DMS53 treated with DMSO at 0.1 percent for 48 hours (cell line): Measurements from ENCODE around the gene MTHFSD.

ENCODE experiments used
- DNase-seq: peaks from one replicate; lab custom pipeline; 2025; ENCODE audit not compliant: unreplicated experiment; lab: John Stamatoyannopoulos, UW

Gene MTHFSD

DNA sequence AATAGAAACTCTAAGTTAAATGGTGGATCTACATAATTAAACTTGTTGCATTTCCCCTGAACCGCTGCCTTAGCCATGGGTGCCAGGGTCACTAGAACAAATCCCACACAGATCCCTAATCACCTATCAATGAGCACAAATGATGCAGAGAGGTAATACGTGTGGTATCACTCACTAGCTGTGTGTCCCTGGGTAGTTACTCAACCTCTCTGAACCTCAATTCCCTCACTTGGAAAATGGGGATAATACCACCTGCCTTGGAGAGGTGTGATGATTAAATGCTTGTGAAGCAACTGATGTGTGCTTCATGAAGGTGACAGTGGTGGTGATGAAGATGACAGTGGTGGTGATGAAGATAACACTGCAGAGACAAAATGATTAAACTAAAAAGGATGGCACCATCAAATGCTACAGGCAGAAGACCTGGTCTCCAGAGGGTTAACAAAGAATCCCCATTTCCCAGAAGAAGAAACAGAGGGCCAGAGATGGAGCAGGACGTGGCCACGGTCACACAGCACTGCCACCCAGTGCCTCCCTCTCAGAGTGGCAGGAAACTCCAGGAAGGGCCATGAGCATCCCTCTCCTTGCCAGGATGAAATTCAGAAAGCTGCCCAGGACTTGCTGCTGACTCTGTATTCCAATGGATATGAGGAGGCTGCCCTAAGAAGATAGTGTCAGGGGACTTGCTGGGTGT lies 62.6 kb downstream of the MTHFSD start:
- no peak for DNase-seq

DNA sequence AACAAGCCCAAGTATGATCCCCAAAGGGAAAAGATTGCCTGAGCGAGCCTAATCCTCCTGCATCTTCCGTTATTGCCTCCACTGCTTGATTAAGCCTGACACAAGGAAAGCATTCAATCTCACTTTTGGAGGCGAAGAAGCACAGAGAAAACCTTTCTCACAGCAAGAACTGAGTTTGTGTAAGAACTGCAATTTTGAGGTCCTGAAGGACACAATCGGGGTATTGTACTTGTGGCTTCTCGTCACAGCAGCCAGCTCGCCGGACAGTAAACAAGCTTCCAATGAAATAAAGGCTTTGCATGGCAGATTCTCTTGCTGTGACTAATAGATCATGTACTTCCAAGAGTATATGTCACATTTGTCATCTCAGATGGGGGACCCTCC lies 63.4 kb downstream of the MTHFSD start:
- no peak for DNase-seq

DNA sequence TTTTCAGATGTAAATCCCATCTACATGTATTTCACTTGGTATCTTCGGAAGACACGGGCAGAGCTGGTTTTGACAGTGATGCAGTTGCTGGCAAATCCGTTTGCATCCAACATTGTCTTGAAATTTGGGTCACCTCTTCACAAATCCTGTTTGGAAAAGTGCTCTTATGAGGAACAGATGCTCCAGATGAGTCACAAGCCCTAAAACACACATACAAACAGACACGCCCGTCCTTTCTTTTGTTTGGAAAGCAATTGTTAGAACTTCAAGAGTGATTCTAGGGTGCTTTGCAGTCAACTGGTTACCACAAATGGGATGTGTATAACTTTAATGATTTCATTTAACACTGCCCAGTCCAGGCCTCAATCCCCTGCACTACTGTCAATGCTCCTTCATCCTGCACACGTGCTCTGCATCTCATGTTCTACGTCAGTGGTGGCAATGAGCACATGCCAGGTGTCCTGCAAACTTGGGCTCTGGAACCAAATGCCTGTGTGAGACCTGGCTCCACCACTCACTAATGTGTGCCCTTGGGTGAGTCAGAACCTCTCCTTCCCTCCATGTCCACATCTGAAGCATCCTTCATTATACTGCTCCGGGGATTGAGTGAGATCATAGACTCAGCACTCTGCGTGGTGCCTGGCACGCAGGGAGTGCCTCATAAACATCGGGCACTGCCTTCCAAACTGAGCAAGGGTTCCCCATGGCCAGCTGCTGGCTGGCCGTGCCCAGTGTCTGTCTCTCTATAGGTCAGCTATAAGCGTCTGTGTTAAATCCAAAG lies 64.0 kb downstream of the MTHFSD start:
- DNase-seq: no peak

DNA sequence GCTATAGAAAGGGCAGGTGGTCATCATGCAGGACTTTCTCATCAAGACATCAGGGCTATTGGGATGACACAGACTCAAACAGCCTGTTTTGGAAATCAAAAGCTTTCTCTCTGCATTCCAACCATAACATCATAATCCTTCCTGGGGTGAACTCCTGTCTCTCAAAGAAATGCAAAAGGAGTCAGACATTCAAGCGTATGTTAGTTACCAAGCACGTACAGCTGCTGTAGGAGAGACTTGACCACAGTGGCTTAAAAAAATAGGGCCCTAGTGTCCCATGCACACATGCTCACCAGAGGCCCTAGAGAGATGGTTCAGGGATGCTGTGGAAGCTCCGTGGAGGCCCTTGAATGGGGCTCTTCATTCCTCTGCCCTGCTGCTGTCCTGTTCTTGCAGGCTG lies 69.3 kb downstream of the MTHFSD start:
- DNase-seq: no peak

DNA sequence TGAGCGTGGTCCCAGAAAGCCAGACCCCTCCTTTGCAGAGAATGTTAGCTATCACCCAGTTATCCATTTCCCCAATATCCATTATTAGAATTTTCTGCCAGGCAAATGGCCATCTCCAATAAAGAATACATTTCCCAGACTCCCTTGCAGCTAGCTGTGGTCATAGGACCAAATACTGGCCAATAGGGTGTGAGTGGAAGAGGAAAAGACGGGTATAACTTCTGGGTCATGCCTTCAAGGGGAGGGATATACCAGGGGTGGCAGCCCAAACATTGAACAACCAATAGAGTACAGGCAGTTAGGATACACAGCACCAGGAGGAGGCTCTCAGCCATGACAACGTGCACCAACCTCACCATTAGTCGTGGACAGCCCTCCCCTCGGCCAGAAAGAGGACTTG lies 70.8 kb downstream of the MTHFSD start:
- no peak for DNase-seq

DNA sequence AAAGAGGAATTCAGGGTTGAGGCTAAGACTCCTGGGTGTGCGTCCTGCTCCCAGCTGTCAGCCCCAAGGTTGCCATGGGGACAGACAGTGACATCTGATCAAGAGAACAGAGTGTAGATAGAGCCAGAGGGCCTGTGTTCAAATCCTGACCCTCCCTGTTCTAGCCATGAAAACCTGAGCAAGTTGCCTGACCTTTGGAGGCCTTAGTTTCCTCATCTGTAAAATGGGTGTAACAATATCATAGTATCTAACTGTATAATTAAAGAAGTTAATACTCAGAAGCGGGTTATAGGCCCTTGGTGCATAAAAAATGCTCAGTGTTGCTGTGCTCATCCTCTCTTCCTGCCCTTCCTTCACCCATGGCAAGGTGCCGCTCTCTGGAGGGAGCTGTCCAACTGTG lies 73.4 kb downstream of the MTHFSD start:
- DNase-seq: no peak

DNA sequence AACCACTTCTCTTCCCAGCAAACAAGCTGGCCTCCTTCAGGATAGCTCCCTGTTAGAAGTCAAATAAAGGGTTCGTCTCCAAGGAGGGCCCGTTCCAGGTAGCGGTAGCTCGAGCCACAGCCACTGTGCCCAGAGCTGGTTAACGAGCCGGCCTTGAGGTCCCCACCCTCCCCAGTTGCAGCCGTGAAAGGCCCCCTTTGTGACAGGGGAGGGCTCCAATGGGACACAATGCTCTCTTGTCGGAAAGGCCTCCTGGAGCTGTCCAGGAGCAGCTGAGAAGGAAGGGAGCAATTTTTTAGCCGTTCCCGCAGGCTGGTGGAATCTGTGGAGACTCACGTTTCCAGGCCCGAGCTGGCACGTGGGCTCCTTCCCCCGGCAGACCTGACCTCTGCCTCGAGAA lies 74.6 kb downstream of the MTHFSD start:
- no peak for DNase-seq
